ENCODE data around the gene ZER1.
"Not testable (repeated sequence)": the region's sequence is repeated elsewhere in the genome, so short reads cannot be mapped to it uniquely, and the experiment has no call there.

Gene ZER1
- long read RNA-seq, donor 1, full-length matches to known transcripts: 2 of 12 reads
- long read RNA-seq, donor 1, partial matches to known transcripts: 10 of 12 reads
- long read RNA-seq, donor 1, other reads (novel, unspliced or antisense): 0 of 12 reads
- long read RNA-seq, donor 2, full-length matches to known transcripts: 4 of 14 reads
- long read RNA-seq, donor 2, partial matches to known transcripts: 10 of 14 reads
- long read RNA-seq, donor 2, other reads (novel, unspliced or antisense): 0 of 14 reads
- long read RNA-seq, donor 3, partial matches to known transcripts: 0 of 1 reads
- long read RNA-seq, donor 3, other reads (novel, unspliced or antisense): 0 of 1 reads
- long read RNA-seq, donor 4, full-length matches to known transcripts: 4 of 4 reads
- long read RNA-seq, donor 4, partial matches to known transcripts: 0 of 4 reads
- long read RNA-seq, donor 4, other reads (novel, unspliced or antisense): 0 of 4 reads
- long read RNA-seq, donor 5, full-length matches to known transcripts: 1 of 1 reads
- long read RNA-seq, donor 5, partial matches to known transcripts: 0 of 1 reads
- long read RNA-seq, donor 5, other reads (novel, unspliced or antisense): 0 of 1 reads
- long read RNA-seq, donor 6, full-length matches to known transcripts: 2 of 7 reads
- long read RNA-seq, donor 6, partial matches to known transcripts: 0 of 7 reads
- long read RNA-seq, donor 6, other reads (novel, unspliced or antisense): 5 of 7 reads
- long read RNA-seq, donor 7, full-length matches to known transcripts: 4 of 9 reads
- long read RNA-seq, donor 7, partial matches to known transcripts: 5 of 9 reads
- long read RNA-seq, donor 7, other reads (novel, unspliced or antisense): 0 of 9 reads
- long read RNA-seq, donor 8, full-length matches to known transcripts: 9 of 25 reads
- long read RNA-seq, donor 8, partial matches to known transcripts: 16 of 25 reads
- long read RNA-seq, donor 8, other reads (novel, unspliced or antisense): 0 of 25 reads

- DNase-seq: peak; percentile 96
Observed at GRCh38 chr9:128771745-128772519, at the start of gene ZER1. Gene ZER1 (minus strand): TSS chr9:128771927. CDS start chr9:128755565, 16,362 bp downstream.

- DNase-seq: no peak
Observed at GRCh38 chr9:128820665-128821583, 49.2 kb upstream of the ZER1 start.

GRCh38 chr9:128819716-128820664, 48.3 kb upstream of the ZER1 start:
- DNase-seq: no peak

GRCh38 chr9:128818839-128819715, 47.4 kb upstream of the ZER1 start:
- peak; percentile 71 for DNase-seq

GRCh38 chr9:128818099-128818838, 46.5 kb upstream of the ZER1 start, which contains the start of gene ENDOG:
Gene ENDOG (plus strand): TSS chr9:128818500. CDS start chr9:128818685, 185 bp downstream.
- DNase-seq: peak; percentile 96

- no peak for DNase-seq
Observed at GRCh38 chr9:128810873-128811272, 39.1 kb upstream of the ZER1 start.

GRCh38 chr9:128809831-128810230, 38.1 kb upstream of the ZER1 start:
- no peak for DNase-seq

GRCh38 chr9:128809036-128809599, 37.4 kb upstream of the ZER1 start:
- no peak for DNase-seq

- DNase-seq: no peak
Observed at GRCh38 chr9:128808543-128808942, 36.8 kb upstream of the ZER1 start.

- DNase-seq: no peak
Observed at GRCh38 chr9:128807827-128808226, 36.1 kb upstream of the ZER1 start.

GRCh38 chr9:128805661-128806060, 33.9 kb upstream of the ZER1 start:
- DNase-seq: no peak

- no peak for DNase-seq
Observed at GRCh38 chr9:128802482-128802881, 30.8 kb upstream of the ZER1 start.

GRCh38 chr9:128800061-128800460, 28.3 kb upstream of the ZER1 start:
- DNase-seq: no peak

GRCh38 chr9:128798896-128799295, 27.2 kb upstream of the ZER1 start:
- DNase-seq: no peak

- not testable (repeated sequence) for DNase-seq
Observed at GRCh38 chr9:128794961-128795360, 23.2 kb upstream of the ZER1 start.

GRCh38 chr9:128792978-128793686, 21.4 kb upstream of the ZER1 start:
- DNase-seq: no peak

- no peak for DNase-seq
Observed at GRCh38 chr9:128792134-128792533, 20.4 kb upstream of the ZER1 start.

Data from right kidney (tissue), 9 donors.